Stomach smooth muscle (tissue), 2 donors: ENCODE measurements around the gene OR2AJ1.

ENCODE experiments used
- H3K27ac ChIP-seq: one replicate; pipeline ENCODE4 v1.7.0; 2013; ENCODE audit warnings: mild to moderate bottlenecking, low read length, inconsistent platforms
- H3K27me3 ChIP-seq, 2 donors: one replicate each; pipeline ENCODE4 v1.7.0; 2013; ENCODE audit warnings: low read length in 2 of 2; ENCODE audit not compliant: insufficient read depth in 2 of 2, control insufficient read depth in 1 of 2
- H3K36me3 ChIP-seq, 2 donors: one replicate each; pipeline ENCODE4 v1.7.0; 2013; ENCODE audit warnings: low read length in 2 of 2; ENCODE audit not compliant: control insufficient read depth in 2 of 2, insufficient read depth in 2 of 2
- H3K4me1 ChIP-seq: one replicate; pipeline ENCODE4 v1.7.0; 2013; ENCODE audit warnings: low read length; ENCODE audit not compliant: control insufficient read depth, insufficient read depth
- H3K4me3 ChIP-seq, 2 donors: one replicate each; pipeline ENCODE4 v1.7.0; 2013; ENCODE audit warnings: low read length in 2 of 2
- H3K9ac ChIP-seq, 2 donors: one replicate each; pipeline ENCODE4 v1.7.0; 2013; ENCODE audit warnings: low read length in 2 of 2, mild to moderate bottlenecking in 1 of 2
- H3K9me3 ChIP-seq, 2 donors: one replicate each; pipeline ENCODE4 v1.7.0; 2013; ENCODE audit warnings: low read length in 2 of 2; ENCODE audit not compliant: control insufficient read depth in 2 of 2
- donor health status: healthy.
- donor health status: Pancreatic carcinoma.

Gene OR2AJ1

GRCh38 chr1:247961791-247962190 is 37.1 kb downstream of the OR2AJ1 start:
- Histone ChIP-seq H3K27ac (no peak overlapping the region), H3K36me3 (no peaks in the 10 kb centered on the region), H3K9ac (no peak overlapping the region), H3K9me3 (peaks cover 0 to 4% of the 10 kb centered on the region in 2 donors), H3K4me1 (no peaks in the 10 kb centered on the region), H3K4me3 (no peak overlapping the region), H3K27me3 (no peaks in the 10 kb centered on the region)

GRCh38 chr1:247962911-247963588 is 38.4 kb downstream of the OR2AJ1 start:
- Histone ChIP-seq H3K27me3 (no peaks in the 10 kb centered on the region), H3K27ac (no peak overlapping the region), H3K4me1 (no peaks in the 10 kb centered on the region), H3K36me3 (no peaks in the 10 kb centered on the region), H3K9ac (no peak overlapping the region), H3K9me3 (peaks cover 0 to 4% of the 10 kb centered on the region in 2 donors), H3K4me3 (no peak overlapping the region)

GRCh38 chr1:247964933-247965332 is 40.2 kb downstream of the OR2AJ1 start, which contains the start of gene OR2AK2:
OR2AK2 (plus strand) TSS chr1:247965233; CDS start chr1:247965377, 144 bp downstream.
- Histone ChIP-seq H3K9ac (no peak within 1 kb of the TSS), H3K27me3 (no peaks in the 10 kb centered on the region), H3K9me3 (peaks cover 0 to 4% of the 10 kb centered on the region in 2 donors), H3K4me1 (no peaks in the 10 kb centered on the region), H3K4me3 (no peak within 1 kb of the TSS), H3K27ac (no peak within 1 kb of the TSS), H3K36me3 (no peaks in the 10 kb centered on the region)

- no peaks in the 10 kb centered on the region for H3K27me3 ChIP-seq
- no peaks in the 10 kb centered on the region for H3K9me3 ChIP-seq
- no peak overlapping the region for H3K4me3 ChIP-seq
- H3K4me1 ChIP-seq: no peaks in the 10 kb centered on the region
- no peak overlapping the region for H3K27ac ChIP-seq
- no peaks in the 10 kb centered on the region for H3K36me3 ChIP-seq
- H3K9ac ChIP-seq: no peak overlapping the region
Measured at GRCh38 chr1:247966532-247967204, 42.0 kb downstream of the OR2AJ1 start.
